ENCODE data around the gene CASP6.

CASP6 gene
- 10.7 reads per million, percentile 33 among the genes with 10 or more reads in this experiment for total RNA-seq

DNA sequence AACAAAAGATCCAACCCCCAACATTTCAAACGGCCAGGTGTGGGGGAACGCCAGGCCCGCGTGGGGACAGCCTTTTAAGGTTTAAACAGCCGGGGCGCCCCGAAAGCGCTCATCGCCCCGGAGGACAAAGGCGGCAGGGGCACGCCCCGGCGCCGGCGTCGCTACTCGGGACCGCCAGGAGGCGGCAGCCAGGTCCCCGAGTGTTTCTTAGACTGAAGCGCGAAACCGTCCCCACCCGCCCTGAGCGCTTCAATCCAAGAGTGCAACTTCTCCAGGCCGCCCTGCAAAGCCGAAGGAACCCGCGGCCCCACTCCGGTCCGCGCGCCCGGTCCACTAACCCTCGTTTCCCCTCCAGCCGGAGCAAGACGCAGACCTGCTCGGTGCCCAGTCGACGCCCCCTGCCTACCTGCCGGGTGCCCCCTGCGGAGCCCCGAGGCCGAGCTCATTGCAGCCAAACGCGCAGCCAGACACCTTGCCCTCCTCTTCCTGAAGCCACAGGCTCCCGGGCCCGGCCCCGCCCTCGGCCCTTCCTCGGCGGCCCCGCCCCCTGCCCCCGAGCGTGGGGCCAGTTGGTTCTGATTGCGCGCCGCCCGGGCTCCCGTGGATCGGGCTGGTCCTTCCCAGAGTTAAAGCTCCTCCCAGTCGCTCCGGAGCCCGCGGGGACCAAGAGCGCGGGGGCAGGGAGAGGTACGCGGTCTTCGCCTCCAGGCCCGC lies at the start of gene CASP6:
CASP6 (minus strand) TSS at position 496 of the 714 bp plus-strand sequence; CDS start at position 446, 50 bp downstream.
- peak; percentile 69 for DNase-seq

DNA sequence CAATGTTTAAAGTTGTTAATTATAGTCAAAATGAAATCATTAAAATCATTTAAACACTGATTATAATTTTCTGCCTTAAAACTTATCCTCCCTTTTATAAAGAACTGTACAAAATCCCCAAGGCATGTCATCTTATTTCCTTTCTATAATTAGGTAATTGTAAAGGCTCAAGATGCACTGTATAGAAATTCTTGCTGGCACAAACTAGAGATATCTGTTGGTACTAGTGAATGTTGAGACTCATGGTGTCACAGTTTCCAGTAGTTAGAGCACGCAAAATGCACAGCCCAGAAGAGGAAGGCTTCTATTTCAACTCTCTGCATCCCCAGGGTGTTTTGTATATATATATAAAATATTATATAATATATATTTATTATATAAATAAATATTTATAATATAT lies 49.3 kb upstream of the CASP6 start:
- no peak for DNase-seq

DNA sequence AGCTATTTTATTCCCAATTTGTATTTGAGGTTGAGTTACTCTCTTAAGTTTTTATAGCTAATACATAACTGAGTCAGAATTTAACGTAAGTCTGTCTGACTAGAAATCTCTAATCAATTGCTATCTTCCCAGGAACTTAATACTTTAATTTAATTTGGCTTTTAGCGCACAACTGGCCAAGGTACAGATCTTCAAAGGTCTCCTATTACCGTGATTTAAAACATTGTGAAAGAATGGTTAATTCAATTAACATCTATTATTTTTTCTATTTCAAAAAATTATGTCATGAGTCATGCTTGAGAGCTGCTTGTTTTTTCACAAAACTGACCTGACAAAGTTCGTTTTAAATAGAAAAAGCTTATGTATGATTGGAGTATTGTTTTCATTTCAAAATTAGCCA lies 48.6 kb upstream of the CASP6 start:
- no peak for DNase-seq

DNA sequence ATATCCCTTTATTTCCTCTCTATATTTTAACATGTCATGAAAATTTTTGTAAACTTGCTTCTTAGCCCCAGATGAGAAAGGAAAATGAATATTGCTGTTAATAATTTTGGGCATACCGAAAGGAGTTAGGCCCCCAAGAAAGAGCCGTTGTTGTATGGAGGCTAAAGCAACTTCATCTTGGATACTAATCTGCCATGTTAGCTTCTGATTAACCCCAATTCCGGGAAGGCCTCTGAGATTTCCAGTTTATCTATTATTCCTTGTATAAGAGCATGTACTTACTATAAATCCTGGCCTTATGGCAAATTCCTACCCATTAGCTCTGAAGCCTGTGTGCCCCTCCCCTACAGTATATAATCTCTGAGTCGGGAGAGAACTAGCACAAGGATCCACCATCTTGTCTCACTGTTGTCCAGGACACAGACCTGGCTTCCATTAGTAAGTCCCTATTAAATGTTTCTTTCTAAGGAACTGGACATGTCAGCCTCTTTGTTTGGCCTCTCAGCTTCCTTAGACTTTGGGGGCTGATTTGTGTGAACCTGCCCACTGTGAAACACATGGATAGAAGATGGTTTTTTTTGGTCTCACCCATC lies 47.5 kb upstream of the CASP6 start:
- DNase-seq = no peak

DNA sequence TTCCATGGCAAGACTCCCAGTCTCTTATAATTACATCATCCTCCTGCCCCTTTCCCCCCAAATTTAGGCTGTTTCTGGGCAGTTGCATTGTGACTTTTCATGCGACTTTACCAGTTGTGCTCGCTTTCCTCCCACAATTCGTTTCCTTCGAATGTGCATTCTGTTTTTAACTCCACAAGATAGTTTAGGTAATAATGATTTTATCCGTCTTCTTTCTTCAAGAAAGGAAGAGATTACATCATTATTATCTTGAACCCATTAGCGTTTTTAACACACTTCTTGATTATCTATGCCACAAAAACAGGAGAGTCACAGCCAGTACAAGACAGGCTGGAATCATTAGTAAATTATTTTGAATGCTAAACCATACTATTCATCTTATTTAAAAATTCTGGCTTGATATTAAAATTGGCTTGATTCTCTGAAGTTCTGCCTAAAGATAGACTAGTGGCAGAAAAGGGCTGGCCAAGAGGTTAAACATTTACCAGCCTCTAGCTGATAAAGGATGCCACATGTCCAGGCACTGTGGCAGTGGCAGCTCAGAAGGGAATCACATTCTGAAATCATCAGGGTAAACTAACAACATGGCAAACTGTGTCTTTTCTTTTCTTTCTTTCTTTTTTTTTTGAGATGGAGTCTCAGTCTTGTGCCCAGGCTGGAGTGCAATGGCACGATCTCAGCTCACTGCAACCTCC lies 46.3 kb upstream of the CASP6 start:
- no peak for DNase-seq

DNA sequence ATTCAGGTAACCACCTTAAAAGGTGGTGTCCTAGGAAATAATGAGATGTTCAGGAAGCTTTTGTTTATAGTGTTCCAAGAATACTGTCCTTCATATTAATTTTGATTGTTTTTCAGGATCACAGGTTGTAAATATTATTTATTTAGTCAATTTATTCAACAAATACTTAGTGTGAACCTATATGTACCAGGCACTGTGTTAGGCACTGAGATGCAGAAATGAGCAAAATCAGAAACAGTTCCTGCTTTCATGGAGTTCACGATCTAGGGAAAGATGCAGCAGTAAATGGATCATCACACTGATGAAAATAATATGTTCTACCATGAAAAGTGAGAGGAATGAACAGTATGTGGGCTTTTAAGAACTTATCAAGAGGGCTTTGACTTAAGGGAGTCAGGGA lies 44.9 kb upstream of the CASP6 start:
- no peak for DNase-seq

DNA sequence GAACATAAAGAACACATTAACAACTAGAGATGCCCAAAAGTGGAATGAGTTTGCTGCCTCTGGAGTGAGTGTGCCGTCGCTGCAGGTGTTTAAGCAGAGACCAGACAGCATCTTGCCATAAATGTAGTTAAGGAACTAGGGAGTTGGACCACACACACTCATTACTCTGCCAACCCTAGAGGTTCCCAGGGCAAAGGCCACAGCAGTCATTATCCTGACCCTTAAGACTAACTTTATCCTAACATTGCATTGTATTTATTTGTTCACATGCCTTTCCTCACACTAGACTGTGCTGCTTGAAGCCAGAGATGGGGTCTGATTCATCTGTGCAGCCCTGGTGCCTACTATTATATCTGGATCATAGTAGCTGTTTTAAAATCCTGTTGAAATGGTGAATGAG lies 43.5 kb upstream of the CASP6 start:
- no peak for DNase-seq

DNA sequence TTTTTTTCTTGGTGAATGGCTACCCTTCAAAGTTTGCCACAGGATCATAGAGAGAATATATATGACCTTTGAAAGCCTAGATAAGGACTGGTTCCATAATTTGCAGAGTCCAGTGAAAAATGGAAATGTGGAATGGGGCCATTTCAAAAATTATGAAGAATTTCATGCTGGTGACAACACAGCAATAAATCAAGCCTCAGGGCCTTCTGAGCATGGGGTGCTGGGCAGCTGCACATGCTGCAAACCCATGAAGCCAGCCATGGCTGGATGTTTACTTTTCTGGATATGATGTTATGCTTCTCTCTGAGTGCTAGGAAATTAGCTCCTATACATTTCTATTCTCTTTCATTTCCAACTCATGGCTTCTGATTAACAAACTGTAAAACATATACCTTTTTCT lies 42.6 kb upstream of the CASP6 start:
- DNase-seq = no peak

DNA sequence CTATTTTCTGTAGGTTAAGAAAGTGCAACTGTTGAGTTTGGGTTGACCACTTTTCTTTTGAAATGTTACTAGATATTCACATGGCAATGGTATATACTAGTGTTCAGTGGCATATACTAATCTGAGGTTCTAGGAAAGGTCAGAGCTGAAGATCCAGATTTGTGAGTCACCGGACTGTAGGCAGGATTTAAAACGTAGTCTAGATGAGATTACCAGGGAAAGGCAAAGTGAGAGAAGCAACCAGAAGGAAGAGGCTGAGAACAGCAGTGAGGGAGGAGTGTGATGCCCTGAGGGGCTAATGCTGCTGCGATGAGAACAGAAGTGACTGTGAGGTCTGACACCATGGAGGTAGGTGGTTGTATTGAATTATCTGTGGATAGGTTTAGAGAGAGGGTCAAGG lies 36.3 kb upstream of the CASP6 start:
- DNase-seq = no peak

DNA sequence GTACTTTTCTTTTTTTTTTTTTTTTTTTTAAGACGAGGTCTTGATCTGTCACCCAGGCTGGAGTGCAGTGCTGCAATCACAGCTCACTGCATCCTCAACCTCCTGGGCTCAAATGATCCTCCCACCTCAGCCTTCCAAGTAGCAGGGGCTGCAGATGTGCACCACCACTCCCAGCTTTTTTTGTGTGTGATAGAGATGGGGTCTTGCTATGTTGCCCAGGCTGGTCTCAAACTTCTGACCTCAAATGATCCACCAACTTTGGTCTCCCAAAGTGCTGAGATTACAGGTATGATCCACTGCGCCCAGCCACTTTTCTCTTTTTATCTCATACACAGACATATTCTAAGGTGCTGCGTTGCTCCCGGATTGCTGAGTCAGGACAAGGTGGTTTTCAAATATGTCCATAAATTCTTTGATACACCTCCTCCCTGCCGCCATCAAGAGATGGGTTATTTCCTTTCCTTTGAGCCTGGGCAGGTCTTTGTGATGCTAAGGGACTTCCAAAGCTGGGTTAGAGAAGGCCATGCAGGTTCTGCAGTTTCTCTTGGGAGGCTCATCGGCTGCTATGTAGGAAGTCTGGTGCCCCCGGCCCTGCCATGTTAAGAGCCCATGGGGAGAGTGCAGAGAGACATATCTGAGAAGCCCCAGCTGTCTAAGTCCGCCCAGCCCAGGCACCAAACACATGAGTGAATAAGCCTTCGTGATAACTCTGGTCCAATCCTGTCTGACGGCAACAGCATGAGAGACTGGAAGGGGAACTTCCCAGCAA lies 35.0 kb upstream of the CASP6 start:
- DNase-seq = no peak

DNA sequence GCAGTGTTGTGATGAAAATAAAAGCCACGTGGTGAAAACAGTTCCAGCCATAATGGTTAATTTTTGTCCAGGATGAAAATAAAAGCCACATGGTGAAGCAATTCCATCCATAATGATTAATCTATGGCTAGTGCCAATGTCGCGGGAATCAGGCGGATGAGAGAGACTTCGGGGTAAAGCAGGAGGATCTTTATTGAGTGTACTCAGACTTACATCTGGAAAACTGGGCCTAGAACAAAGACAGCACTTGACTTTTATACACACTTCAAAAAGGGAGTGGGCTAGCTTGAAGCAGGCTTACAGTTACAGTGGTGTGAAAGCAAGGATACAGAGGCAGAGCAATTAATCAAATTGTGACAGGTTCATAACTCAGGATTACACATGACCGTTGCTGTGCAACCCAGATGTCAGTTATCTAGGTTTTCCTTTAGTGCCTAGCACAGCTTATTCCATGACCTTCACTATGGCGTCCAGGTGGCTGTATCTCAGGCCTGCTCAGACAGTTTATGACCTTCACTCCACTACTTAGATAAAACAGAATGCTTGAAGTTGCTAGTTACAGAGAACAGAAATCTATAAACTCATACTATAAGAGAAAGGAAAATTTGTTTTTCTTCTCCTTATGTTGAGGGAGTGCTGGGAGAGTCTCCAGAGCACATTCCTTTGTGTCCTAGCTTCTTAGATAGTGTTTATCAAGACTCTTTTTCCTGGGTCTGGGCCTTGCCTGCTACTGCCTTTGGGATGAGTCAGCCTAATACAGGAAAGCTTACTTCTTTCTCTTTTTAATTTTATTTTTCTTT lies 32.5 kb upstream of the CASP6 start:
- no peak for DNase-seq

DNA sequence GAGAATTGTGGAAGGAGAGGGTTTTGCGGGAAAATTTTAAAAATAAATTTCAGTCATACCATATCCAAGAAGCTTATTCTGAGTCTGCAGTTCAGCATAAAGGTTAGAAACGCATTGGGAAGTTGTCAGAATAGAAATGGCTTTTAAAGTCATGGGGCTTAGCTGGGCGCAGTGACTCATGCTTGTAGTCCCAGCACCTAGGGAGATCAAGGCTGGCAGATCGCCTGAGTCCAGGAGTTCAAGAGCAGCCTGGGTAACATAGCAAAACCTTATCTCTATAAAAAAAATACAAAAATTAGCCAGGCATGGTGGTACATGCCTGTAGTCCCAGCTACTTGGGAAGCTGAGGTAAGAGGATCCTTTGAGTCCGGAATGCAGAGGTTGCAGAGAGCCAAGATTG lies 30.5 kb upstream of the CASP6 start:
- DNase-seq = no peak

DNA sequence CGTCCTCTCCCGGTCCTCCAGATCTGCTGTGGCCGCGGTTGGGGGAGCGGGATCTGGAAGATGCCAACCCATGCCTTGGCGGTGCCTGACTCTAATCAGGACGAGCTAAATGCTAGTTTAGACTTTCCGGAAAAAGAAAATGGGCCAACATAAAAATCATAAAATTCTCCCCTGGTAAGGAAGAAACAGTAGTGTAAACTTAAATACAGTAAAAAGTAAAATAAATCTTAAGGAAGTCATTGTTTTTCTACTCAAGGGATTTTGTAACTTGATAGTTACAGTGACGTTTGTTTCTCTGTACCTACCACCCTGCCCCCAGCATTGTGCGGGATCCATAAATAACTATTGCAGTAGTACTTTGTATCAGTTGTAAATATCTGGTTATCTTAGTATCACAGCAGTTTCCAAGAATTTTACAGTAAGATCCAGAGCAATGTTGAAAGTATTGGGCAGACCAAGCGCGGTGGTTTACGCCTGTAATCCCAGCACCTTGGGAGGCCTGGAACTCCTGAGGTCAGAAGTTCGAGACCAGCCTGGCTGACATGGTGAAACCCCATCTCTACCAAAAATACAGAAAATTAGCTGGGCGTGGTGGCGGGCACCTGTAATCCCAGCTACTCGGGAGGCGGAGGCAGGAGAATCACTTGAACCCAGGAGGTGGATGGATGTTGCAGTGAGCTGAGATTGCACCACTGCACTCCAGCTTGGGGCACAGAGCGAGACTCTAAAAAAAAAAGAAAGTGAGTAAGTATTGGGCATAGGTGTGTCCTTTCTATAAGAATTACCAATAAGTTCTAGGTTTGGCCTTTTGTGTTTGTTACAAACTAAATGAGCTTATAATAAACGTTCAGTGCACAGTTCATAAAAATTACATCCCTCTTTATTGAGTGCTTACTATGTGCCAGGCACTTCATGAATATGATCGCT lies 27.6 kb upstream of the CASP6 start:
- no peak for DNase-seq

DNA sequence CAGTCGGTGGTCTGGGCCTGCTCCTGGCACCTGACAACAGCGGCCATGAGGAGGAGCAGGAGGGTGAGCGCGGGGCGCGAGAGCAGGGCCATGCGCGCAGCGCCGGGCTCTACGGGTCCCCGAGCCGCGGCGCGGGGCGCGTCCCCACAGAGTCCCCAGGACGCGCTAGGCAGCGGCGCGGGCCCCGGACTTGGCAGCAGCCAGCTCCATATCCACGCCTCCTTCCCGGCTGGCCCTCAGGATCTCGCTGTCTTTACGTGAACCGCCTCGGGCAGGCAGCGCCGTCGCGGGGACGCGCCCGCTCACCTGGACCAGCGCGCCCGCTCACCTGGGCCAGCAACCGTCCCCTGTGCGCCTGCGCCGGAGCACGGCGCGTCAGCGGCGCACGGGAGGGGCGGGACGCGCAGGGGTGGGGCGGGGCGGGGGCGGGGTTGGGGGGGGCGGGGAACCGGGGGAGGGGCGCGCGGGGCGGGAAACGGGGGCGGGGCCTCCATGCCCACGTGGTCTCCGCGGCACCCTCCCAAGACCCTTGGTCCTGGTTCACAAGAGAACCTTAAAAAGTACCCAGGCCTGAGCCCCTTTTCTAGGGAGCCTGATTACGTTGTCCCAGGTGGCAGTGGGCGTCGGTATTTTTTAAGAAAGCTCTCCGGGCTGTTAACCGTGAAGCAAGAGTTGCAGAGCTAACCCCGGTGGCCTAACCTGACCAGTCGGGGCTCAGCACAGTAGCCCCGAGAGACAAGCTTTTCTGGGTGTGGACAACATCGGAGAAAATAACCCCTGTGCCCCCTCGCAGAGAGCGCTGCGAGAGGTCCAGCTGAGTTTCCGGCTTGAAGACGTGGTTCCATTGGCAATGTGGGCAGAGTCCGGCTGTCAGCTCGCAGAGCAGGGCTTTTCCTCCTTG lies 26.7 kb upstream of the CASP6 start, which contains the start of gene PLA2G12A:
PLA2G12A (minus strand) TSS at position 353 of the 901 bp plus-strand sequence; CDS start at position 92, 261 bp downstream.
- DNase-seq = peak; percentile 77

DNA sequence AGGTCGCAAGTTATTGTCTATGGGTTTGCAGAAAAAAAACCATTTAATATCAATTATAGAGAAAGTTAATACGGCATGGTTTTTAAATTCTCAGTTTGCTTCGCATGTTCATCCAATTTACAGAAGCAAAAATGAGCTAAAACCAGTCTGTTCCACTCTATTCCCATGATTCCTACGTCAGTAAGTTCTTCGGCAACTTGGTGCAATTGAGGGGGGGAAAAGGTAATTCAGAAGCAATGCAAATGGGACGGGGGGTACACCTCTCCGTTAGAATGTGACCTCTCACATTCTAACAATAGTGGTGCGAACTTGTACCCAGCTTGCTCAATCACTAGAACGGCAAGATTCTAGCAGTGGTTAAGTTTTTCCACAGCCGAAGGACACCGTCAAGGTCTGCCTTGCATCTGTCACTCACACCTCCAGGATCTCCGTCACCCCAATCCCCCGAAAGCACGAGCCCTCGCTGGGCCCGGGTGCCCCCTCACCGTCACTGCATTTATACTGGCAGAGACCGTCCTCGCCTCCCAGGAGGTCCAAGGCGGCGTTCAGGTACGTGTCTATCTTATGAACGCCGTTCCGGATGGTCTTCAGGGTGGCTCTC lies 26.0 kb upstream of the CASP6 start:
- DNase-seq = no peak

DNA sequence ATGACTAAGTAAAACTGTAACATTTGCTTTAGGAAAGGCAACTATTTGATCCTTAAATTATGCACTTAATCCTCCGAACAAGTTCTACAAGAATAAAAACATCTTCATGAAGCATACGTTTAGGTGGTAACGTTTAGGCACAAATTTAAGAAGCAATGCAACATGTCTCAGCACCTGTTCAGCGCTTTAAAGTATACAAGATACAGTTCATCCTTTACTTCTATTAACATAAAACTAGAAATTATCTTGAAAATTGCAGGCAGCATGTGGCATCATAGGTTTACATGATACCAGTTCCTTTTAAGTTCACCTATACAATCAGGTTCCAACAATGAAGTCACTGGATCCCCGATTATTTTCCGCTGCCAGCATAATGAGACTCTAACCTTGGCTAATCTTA lies 25.1 kb upstream of the CASP6 start:
- no peak for DNase-seq

DNA sequence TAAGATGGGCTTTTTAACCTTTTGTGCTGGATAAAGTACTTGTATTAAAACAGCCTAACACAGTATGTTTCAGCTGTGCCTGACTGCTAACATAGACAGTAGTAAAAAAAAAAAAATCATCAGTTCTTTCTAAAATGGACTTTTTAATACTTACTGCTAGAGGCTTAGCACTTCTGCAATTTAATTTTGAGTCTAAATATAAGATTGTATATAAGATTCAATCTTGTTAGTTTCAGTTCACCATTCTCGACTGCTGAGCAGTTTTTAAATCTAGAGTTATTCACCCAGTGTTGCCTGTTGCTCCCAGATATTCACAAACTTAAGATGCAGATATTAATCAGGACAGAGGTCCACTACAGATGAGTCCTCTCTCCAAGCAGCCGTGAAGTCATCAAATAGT lies 19.9 kb upstream of the CASP6 start:
- no peak for DNase-seq

DNA sequence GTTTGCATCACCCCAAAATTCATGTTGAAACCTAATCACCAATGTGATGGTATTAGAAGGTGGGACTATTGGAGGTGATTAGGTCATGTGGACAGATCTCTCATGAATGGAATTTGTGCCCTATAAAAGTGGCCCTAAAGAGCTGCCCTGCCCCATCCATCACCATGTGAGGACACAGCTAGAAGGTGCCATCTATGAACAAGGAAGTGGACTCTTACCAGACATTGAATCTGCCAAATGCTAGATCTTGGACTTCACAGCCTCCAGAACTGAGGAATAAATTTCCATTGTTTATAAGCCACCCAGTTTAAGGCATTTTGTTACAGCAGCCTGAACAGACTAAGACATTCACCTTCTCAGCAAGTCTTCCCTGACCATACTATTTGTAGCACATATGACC lies 19.1 kb upstream of the CASP6 start:
- no peak for DNase-seq

DNA sequence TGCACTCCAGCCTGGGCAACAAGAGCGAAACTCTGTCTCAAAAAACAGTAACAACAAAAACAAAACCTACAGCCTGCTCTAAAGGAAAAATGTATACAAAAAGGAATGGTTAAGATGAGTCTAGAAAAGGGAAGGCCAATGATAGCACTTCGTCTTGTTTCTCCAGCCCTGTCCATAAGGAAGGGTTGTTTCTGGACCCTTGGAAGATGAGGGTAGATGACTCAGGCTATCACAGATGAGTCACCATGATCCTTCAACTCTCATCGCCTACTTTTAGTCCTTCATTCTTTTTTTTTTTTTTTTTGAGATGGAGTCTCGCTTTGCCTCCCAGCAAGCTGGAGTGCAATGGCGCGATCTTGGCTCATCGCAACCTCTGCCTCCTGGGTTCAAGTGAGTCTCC lies 17.8 kb upstream of the CASP6 start:
- no peak for DNase-seq

DNA sequence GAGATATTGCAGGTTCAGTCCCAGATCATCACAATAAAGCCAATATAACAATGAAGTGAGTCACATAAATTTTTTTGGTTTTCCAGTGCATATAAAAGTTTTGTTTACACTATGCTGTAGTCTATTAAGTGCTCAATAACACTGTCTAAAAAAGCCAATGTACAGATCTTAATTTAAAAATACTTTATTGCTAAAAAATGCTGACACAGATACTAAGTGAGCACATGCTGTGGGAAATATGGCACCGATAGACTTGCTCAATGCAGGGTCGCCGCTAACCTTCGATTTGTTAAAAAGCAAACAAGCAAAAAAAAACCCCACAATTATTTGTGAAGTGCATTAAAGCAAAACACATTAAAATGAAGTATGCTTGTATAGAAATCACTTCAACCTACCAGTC lies 16.4 kb upstream of the CASP6 start:
- DNase-seq = no peak

Data from effector CD4-positive, alpha-beta T cell (primary cell).